Transverse colon (tissue), 4 donors: ENCODE results near the gene ADCY10.

Source experiments
- CTCF ChIP-seq, 5 experiments: fragments of 200-600 bp in 3 of 5; fragments of 450-650 bp in 2 of 5; sonication (generic) in 3 of 5; IDR thresholded peaks; 1 replicate in 2 of 5; 2 replicates in 3 of 5; pipeline ENCODE4 v1.5.1; 2016 to 2017; ENCODE audit warnings: antibody characterized with exemption in 5 of 5, inconsistent platforms in 3 of 5, mild to moderate bottlenecking in 2 of 5, moderate library complexity in 1 of 5
- EP300 ChIP-seq: sonication (generic); formaldehyde crosslinking; IDR thresholded peaks from one replicate; pipeline ENCODE4 v1.6.1; 2017; ENCODE audit warnings: antibody characterized with exemption, low read depth
- POLR2A ChIP-seq: fragments of 450-650 bp; IDR thresholded peaks from one replicate; pipeline ENCODE4 v1.6.1; 2016; ENCODE audit warnings: antibody characterized with exemption, mild to moderate bottlenecking, moderate library complexity
- POLR2AphosphoS5 ChIP-seq, 3 donors: sonication (generic); formaldehyde crosslinking; IDR thresholded peaks; one replicate each; pipeline ENCODE4 v1.6.1; 2016; ENCODE audit warnings: antibody characterized with exemption in 3 of 3

- TF ChIP-seq CTCF (IDR thresholded peaks at IDR 0.05) (no peak), POLR2A (no peak), POLR2AphosphoS5 (IDR thresholded peaks at IDR 0.05) (no peak), EP300 (no peak)
Measured at GRCh38 chr1:167829868-167830267, 84.1 kb downstream of the ADCY10 start.
